ENCODE measurements around the gene ACBD4.

The ACBD4 gene

GRCh38 chr17:45190503-45191255 is 55.2 kb downstream of the ACBD4 start:
- no peak for TF ChIP-seq CTCF (IDR thresholded peaks at IDR 0.05; ENCODE audit: insufficient read depth, missing control alignments)
- FAIRE-seq, result no peak
- DNase-seq (ENCODE audit: insufficient read length, low spot score), result no peak
